Measurements from ENCODE around the gene PUS10.
"Not testable (repeated sequence)": the region's sequence is repeated elsewhere in the genome, so short reads cannot be mapped to it uniquely, and the experiment has no call there.

Gene PUS10

GRCh38 chr2:60932954-60933353, 85.1 kb downstream of the PUS10 start:
- DNase-seq (ENCODE audit: low read depth in 2 of 2) = no peak

DNA sequence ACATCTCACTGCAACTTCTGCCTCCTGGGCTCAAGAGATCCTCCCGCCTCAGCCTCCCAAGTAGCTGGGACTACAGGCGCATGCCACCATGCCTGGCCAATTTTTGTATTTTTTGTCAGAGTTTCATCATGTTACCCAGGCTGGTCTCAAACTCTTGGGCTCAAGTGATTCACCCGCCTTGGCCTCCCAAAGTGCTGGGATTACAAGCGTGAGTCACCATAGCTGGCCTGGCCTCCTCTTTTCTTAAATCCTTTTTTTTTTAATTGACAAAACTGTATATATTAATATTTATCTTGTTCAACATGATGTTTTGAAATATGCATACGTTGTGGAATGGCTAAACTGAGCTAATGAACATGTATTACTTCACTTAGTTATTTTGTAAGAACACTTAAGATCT, 86.0 kb downstream of the PUS10 start:
- DNase-seq (ENCODE audit: low read depth in 2 of 2) = not testable (repeated sequence)

DNA sequence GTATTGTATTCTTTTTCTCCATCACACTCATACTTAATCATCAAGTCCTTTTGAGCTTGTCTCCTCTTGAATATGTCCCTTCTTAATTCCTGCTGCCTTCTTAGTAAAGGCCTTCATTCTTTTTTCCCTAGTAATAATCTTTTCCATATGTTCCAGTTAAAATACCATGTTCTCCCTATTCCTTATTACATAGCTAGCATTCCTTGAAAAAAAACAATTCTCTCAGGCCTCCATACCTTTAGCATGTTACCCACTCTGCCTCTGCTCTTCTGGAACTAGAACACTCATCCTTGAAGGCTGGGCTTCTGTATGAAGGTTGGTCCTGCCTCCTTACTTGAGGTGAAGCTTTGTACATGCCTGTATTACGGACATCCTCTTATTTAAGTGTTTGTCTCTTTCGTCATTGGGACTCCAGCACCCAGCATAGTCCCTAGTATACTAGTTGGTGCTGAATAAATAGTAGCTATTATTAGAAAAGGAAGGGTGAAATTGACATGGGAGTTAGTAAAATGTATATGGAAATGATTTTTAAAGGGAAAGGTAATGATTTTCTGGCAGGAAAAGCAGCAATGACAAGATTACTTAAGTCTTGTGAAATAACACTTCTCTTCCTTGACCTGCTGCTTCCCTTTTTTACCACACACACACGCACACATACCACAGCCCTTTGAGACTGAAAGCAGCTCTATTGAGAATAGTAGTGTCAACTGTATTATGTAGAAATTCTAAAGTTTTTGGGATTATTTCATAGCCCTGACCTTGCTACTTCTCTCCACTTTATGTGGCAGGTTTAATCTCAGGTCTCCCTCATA, 91.1 kb downstream of the PUS10 start:
- no peak for DNase-seq (ENCODE audit: low read depth in 2 of 2)

DNA sequence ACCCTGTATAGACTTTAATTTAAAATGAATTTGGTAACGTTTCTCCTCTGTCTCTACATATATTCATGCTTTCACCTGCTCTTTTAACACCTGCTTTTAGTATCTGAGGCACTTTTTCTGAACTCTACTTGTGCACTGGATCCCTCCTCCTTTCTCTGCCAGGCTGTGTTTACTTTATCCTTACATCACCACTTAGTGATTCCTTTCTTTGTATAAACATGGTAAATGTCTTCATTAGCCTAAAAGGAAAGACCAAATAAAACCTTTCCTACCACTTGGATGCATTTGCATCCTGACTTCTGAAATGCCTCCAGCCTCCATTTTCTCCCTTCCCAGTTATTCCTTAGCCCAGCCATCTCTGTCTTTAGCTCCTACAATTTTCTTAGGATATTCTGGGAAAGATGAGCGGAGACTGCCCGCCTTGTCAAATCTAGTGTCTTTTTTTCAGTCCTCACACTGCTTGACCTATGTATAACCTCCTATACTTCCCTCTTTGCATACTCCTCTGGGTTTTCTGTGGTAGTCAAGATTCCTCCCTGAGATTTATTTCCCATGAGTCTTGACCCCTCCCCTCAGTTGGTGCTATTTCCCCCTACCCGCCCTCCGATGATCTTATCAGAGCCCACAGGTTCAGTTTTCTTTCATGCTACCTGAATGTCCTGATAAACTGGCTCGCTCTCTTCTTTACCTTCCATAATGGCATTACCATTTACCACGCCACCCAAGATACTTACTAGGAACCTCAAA, 91.9 kb downstream of the PUS10 start:
- DNase-seq (ENCODE audit: low read depth in 2 of 2) = no peak

GRCh38 chr2:60907329-60907728, 110.7 kb downstream of the PUS10 start:
- no peak for DNase-seq (ENCODE audit: low read depth in 2 of 2)

DNA sequence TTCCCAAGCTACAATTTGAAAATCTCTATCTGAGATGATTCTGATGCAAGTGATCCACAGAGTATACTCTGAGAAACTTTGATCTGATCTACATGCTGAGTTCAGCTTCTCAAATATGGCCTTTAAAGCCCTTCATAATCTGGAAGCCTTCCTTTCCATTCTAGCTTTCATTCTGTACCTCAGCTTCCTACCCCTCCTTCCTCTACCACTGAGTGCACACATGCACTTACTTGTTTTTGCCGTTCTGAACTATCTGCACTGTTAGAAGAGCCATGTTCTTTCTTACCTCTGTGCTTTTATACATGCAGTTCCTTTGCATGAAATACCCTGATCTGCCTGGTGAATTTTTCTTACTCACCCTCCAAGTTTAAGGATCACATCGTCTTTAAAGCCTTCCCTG, 111.7 kb downstream of the PUS10 start:
- DNase-seq (ENCODE audit: low read depth in 2 of 2) = no peak

DNA sequence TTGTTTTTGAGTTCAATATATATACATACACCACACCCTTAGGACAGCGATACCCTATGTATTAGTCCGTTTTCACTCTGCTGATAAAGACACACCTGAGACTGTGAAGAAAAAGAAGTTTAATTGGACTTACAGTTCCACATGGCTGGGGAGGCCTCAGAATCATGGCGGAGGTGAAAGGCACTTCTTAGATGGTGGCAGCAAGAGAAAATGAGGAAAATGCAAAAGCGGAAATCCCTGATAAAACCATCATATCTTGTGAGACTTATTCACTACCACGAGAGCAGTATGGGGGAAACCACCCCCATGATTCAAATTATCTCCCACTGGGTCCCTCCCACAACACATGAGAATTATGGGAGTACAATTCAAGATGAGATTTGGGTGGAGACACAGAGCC, 112.2 kb downstream of the PUS10 start:
- DNase-seq (ENCODE audit: low read depth in 2 of 2) = not testable (repeated sequence)

- not testable (repeated sequence) for DNase-seq (ENCODE audit: low read depth in 2 of 2)
Observed at GRCh38 chr2:60901296-60901695, 116.8 kb downstream of the PUS10 start.

DNA sequence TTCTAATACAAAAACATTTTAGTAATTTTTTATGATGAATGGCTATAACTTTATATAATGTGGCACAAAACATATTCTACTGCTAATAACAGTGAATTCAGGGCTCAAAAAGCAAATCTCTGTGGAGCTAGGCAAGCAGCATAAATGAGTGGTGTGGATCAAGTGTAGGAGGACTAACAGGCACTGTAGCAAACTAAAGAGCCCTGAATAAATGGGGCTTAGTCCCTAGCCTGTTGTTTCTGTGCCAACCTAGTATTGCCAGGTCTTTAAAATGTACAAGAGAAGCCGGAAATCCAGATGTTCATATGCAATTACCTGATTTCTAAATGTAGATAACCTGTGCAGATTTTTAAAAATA, 118.2 kb downstream of the PUS10 start:
- no peak for DNase-seq (ENCODE audit: low read depth in 2 of 2)

- no peak for DNase-seq (ENCODE audit: low read depth in 2 of 2)
Observed at GRCh38 chr2:60899230-60899891, 118.7 kb downstream of the PUS10 start.

DNA sequence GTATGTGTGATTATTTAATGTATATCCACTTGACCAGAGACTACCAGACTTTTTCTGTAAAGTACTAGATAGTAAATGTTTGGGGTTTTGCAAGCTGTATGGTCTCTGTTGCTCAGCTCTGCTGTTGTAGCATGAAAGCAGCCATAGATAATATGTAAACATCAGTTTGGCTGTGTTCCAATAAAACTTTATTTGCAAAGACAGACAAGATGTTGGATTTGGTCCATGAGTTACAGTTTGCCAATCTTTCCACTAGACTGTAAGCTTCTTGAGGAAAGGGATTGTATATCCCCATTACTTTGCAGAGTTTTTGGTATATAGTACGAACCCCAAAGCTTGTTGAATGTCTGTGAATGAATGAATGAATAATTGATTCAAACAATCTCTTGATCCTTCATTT, 119.5 kb downstream of the PUS10 start:
- no peak for DNase-seq (ENCODE audit: low read depth in 2 of 2)
